KBM-7 (cell line): ENCODE data around the gene PRPF39.

ENCODE experiments used
- DNase-seq: peaks from one replicate; pipeline ENCODE4 v3.0.0-alpha.2; 2015
- in situ Hi-C: fragments of 300-500 bp; cut with MboI; formaldehyde crosslinking; loops from 2 replicates; pipeline ENCODE4 v1.14.3; 2020; ENCODE audit warnings: low sequenced_read_pairs, low pct_unique_long_range_greater_than_20kb, mixed read lengths

The PRPF39 gene, protein sequence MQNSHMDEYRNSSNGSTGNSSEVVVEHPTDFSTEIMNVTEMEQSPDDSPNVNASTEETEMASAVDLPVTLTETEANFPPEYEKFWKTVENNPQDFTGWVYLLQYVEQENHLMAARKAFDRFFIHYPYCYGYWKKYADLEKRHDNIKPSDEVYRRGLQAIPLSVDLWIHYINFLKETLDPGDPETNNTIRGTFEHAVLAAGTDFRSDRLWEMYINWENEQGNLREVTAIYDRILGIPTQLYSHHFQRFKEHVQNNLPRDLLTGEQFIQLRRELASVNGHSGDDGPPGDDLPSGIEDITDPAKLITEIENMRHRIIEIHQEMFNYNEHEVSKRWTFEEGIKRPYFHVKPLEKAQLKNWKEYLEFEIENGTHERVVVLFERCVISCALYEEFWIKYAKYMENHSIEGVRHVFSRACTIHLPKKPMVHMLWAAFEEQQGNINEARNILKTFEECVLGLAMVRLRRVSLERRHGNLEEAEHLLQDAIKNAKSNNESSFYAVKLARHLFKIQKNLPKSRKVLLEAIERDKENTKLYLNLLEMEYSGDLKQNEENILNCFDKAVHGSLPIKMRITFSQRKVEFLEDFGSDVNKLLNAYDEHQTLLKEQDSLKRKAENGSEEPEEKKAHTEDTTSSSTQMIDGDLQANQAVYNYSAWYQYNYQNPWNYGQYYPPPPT

DNA sequence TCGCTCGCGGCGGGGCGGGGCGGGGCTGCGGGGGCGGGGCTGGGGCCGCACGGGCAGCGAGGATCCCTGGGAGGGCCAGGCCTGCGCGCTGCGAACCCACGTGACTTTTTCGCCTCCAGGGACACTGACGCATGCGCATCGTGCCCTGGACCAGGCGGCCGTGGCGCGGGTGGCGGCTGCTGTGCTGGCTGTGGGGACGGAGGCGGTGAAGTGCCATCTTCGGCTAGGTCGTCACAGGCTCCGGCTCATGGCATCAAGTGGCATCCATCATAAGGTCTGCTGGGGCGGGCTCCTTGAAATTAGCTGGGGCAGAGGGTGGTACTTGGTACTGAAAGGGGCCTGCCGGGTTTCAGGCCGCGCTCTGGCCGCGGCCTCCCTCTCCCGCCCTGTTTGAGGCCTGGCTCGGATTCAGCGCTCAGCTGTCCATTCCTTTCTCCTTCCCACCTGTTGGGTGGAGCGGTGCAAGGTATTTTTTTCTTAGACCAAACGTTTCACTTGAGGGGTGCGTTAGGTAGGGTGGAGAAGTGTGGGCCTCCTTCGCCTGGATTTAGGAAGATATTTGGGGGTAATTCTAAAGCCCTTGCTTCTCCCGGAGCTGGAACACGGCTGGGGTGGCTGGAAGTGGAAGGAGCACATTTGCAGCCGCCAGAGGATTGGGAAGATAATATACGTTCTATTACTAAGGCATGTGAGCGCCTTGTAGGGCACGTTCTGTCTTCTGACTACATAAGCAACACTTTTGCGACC lies at the start of gene PRPF39:
Gene PRPF39 (plus strand): TSS at position 141 of the 747 bp plus-strand sequence. CDS start 11,124 bp downstream, outside the sequence.
- peak; percentile 94 for DNase-seq
- in situ Hi-C loops, result no loop called here

DNA sequence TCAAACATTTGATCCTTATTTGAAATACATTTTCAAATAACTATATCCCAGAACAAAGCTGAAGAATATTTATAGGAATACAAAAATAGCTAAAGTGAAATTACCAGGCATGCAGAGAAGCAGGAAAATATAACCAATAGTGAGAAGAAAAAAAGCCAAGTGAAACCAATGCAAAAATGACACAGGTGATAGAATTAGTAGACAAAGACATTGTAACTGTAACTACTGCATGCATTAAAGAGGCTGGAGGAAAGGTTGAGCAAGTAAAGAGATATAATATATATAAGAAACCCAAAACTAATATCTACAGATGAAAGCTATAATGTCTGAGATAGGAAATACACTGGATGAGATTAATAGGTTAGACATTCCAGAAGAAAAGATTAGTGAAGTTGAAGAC lies 49.2 kb upstream of the PRPF39 start:
- no peak for DNase-seq
- in situ Hi-C loops, result no loop called here

DNA sequence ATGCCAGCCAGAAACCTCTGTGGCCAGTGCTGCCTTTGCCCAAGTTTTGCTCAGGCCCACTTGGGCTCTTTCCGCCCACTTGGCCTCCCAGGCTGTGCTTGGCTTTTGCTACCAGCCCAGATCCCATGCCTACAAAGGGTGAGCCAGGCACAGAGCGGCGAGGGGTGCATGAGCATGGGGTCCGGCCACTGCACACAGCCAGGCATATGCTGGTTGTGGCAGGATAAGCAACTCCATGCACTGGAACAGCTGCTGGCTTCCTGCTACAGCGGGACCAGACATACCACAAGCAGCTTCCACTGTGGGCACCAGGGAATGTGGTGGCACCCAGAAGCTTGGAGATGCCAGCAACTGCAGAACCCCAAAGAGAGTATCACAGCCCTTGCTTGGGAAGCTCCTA lies 45.7 kb upstream of the PRPF39 start:
- no peak for DNase-seq
- in situ Hi-C loops, result no loop called here

DNA sequence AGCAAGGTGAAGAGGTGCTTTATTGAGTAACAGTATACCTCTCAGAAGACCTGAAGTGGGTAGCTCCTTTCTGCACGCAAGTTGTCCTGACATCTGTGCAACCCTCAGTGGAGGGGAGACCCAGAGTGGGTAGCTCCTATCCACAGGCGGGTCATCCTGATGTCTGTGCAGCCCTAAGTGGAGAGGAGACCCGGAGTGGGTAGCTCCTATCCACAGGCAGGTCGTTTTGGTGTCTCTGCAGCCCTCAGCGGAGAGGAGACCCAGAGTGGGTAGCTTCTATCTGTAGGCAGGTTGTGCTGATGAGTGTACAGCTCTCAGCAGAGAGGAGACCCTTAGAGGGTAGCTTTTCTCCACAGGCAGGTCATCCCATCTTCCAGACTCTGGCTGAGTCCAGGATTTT lies 45.1 kb upstream of the PRPF39 start:
- in situ Hi-C loops, result no loop called here
- peak; percentile 3 for DNase-seq

DNA sequence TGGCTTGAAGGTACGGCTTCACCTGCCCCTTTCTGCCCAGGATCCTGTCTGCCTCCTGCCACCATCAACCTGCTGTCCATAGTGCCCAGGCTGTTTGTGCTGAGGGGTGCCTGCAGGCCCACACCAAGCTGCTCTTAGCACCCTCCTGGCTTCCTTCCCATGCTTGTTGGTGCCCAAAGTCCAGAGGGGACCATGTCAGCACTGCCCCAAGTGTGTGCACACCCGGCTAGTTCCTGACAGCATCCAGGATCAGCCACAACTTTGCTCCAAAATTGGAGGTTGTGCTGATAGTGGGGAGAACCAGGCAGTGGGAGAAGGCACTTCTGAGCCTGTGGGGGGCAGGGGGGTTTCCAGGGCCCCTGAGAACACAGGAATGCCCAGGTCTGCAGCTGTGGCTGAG lies 44.5 kb upstream of the PRPF39 start:
- DNase-seq, result no peak
- in situ Hi-C loops, result no loop called here

DNA sequence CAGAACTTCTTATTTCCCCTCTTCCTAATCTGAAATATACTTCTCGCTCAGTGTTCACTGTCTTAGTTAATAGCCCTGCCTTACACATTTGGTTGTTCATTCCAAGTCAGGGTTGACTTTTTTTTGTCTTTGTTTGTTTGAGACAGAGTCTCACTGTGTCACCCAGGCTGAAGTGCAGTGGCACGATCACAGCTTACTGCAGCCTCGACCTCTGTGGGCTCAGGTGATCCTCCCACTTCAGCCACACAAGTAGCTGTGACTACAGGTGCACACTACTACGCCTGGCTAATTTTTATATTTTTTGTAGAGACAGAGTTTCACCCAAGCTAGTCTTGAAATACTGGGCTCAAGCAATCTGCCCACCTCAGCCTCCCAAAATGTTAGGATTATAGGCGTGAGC lies 42.3 kb upstream of the PRPF39 start:
- DNase-seq, result no peak
- in situ Hi-C loops, result no loop called here

DNA sequence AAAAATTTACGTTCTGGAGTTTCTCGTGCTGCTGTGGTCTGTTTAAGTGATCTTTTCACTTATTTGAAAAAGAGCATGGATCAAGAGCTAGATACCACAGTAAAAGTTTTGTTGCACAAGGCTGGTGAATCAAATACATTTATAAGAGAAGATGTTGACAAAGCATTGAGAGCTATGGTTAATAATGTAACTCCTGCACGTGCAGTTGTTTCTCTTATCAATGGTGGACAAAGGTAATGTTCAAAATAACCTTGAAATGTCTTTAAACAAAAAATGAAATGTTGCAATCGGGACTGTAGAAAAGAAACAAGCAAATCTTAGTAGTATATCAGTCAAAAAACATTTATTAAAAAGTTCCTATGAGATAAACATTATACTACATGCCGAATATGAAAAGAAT lies 39.3 kb upstream of the PRPF39 start:
- in situ Hi-C loops, result no loop called here
- no peak for DNase-seq

DNA sequence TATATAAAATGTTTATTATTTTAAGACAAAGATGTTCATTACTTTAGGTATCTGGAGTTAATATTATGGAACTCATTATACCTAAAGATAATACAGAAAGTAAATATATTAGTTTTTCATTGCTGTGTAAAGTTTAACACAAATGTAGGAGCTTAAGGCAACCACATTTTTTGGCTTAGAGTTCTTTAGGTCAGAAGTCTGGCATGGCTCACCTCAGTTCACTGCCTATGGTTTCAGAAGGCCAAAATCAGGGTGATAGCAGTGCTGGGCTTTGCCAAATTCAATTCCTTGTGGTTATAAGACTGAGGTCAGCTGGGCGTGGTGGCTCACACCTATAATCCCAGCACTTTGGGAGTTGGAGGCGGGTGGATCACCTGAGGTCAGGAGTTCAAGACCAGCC lies 35.5 kb upstream of the PRPF39 start:
- DNase-seq, result no peak
- in situ Hi-C loops, result no loop called here

DNA sequence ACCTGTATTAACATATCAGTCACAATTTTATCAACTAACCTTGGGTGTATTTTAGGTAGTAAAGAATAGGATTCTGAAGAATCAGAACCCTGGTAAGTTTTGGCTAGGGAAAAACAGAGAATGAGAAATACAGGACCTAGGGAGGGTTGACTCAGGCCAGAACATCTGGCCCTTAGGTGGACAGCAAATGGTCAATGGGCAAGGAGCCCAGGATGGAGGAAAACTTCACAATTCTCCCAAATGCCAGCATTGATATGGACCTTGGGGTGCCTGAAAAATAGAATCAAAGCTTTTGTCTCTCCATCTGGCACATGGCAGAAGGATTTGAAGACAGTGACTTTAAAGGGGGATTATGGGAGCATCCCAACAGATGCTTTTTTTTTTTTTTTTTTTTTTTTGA lies 32.7 kb upstream of the PRPF39 start:
- no peak for DNase-seq
- in situ Hi-C loops, result no loop called here

DNA sequence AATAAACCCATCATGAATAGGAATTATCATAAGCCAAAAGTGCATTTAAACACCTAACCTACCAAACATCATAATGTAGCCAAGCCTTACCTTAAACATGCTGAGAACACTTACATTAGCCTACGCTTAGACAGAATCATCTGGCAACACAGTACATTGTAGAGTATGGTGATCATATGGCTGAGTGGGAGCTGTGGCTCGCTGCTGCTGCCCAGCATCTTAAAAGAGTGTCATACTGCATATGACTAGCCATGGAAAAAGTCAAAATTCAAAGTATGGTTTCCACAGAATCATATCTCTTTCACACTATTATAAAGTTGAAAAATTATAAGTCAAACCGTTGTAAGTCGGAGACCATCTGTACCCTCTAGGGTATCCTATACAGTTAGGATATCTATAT lies 32.0 kb upstream of the PRPF39 start:
- DNase-seq, result no peak
- in situ Hi-C loops, result no loop called here

DNA sequence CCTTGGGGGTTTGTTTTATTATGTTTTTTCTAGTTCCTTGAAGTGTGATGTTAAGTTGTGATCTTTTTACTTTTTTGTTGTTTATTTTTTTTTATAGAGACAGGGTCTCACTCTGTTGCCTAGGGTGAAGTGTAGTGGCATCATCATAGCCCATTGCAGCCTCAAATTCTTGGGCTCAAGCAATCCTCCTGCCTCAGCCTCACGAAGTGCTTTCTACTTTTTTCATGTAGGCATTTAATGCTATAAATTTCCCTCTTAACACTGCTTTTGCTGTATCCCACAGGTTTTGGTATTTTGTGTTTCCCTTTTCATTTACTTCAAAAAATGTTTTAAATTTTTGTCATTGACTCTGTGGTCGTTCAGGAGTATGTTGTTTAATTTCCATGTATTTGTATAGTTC lies 26.6 kb upstream of the PRPF39 start:
- in situ Hi-C loops, result no loop called here
- DNase-seq, result no peak

DNA sequence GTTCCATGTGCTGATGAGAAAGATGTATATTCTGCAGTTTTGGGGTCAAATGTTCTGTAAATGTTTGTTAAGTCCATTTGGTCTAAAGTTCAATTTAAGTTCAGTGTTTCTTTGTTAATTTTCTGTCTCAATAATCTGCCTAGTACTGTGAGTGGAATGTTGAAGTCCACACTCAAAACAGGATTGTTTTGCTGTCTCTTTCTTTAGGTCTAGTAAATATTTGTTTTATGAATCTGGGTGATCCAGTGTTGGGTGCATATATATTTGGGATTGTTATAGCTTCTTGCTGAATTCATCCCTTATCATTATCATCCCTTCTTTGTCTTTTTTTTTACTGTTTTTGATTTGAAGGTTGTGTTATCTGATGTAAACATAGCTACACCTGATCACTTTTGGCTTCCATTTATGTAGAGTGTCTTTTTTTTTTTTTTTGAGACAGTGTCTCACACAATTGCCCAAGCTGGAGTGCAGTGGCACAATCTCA lies 26.0 kb upstream of the PRPF39 start:
- in situ Hi-C loops, result no loop called here
- no peak for DNase-seq

DNA sequence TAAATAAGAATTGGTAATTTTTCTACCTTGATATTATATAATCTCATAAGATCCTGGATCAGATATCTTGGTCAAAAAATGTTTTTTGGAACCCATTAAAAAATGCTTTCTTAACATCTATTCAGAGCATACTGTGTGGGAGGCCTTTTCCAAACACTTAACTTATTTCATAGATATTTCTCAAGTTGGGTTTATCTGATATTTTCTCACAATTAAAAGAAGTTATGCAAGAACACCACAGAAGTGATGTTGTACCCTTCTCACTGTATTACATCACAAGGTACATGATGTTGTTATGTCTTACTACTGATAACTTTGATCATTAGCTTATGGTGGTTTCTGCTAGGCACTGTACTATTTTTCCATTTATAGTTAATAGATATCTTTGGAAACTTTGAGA lies 23.4 kb upstream of the PRPF39 start:
- no peak for DNase-seq
- in situ Hi-C loops, result no loop called here

DNA sequence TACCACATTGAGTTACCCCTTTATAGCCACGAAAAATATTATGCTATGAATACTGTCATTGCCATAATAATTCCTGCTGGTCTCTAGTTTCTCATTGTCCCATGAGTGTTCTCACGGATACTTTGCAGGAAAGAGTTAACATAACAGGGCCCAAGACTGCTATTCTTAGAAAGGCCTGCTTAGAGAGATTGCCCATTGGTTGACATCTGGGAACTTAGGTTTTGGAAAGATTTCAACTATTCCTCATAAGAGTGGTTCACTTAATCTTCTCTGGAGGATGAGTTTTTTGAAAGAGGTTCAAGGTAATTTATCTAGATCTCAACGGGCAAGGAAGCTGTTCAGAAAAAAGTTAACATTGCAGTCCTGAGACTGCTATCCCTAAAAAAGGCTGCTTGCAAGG lies 18.4 kb upstream of the PRPF39 start:
- in situ Hi-C loops, result no loop called here
- no peak for DNase-seq

DNA sequence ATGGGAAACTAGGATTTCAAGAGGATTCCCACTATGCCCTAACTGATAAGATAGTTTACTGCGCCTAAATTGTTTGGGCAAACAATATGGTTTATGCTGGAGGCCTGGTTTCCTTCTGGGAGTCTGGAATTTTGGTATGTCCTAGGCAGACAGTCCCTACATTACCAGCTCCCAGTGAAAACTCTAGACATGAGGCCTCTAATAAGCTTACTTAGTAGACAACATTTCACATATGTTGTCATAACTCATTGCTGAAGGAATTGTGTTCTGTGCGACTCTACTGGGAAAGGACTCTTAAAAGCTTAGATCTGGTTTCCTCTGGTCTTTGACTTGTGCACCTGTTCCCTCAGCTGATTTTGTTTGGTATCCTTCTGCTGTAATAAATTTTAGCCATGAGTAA lies 18.0 kb upstream of the PRPF39 start:
- DNase-seq, result no peak
- in situ Hi-C loops, result no loop called here

DNA sequence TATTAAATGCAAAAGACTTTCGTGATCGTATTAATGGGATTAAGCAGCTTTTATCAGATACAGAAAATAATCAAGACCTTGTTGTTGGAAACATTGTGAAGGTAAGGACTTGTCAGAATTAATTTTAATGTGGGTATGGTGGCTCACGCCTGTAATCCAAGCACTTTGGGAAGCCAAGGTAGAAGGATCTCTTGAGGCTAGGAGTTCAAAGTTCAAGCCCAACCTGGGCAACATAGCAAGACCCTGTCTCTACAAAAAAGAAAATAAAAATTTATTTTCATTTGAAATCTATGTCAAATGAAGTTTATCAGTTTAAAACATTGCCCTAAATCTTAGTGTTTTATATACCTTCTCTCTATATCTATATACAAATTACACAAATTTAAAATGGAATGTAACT lies 17.2 kb upstream of the PRPF39 start:
- in situ Hi-C loops, result no loop called here
- no peak for DNase-seq

DNA sequence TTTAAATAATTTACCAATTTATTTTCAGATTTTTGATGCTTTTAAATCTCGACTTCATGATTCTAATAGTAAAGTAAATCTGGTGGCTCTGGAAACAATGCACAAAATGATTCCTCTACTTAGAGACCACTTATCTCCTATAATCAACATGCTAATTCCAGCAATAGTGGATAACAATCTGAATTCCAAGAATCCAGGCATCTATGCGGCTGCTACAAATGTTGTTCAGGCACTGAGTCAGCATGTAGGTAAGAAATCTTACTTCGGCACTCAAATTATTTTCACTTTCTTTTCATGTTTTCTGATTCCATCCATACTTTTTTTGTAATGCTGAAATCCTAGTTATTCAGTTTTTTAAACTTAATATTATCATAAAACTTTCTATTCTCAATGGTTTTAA lies 15.5 kb upstream of the PRPF39 start:
- DNase-seq, result no peak
- in situ Hi-C loops, result no loop called here

DNA sequence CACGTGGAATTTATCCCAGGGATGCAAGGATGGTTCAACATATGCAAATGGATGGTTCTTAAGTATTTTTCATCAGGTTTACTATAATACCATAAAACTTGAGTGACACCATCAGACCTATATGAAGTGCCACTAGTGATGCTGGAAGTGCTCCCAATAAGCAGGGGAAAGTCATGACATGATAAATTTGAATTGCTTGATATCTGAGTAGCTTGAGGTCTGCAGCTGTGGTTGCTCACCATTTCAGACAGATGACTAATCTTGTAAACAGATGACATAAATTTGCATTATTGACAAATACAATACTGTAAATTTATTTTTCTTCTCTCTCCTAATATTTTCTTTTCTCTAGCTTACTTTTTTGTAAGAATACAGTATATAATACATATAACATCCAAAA lies 13.7 kb upstream of the PRPF39 start:
- DNase-seq, result no peak
- in situ Hi-C loops, result no loop called here

DNA sequence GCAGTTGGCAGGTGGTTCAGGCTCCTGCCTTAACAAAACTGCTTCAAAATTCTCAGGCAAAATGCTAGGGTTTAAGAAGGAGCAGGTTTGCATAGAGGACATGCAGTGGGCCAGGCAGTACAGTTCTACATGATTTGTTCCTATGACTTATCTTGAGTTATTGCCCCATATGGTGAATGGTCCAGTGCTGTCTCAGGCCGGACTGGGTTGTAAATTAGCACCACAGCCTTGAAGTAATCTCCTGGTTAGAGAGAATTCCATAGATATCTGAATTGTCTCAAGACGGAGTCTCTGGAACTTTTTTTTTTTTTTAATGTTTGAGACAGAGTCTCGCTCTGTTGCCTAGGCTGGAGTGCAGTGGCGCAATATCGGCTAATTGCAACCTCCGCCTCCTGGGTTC lies 11.8 kb upstream of the PRPF39 start:
- DNase-seq, result no peak
- in situ Hi-C loops, result no loop called here

DNA sequence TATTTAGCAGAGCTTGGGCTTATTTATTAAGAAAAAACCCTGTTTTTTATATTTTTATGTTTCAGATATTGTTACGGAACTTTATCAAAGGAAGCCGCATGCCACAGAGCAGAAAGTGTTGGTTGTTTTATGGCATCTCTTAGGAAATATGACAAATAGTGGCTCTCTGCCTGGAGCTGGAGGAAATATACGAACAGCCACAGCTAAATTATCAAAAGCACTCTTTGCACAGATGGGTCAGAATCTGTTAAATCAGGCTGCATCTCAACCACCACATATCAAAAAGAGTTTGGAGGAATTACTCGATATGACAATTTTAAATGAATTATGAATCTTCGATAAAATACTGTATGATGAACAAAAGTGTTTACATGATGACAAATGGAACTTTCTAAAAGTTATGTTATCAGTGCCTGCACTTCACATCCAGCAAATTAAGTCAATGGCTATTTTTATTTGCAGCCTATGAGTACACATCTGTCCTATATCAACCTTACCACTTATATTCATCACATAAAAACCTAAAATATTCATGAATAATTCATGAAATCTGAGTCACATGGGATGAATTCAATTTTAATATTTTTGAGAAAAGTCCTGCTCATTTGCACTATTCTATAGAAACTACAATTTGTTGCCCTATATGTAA lies 10.6 kb upstream of the PRPF39 start:
- DNase-seq, result no peak
- in situ Hi-C loops, result no loop called here
